GM18505 (cell line): Measurements from ENCODE around the gene FGF5.
A peak's percentile ranks its signal among the peaks of the same experiment; 100 is the strongest.

Source experiments
- ATAC-seq: cut with Tn5 transposase; IDR thresholded peaks from one replicate; pipeline ENCODE4 v1.9.1; 2021; ENCODE audit not compliant: unreplicated experiment
- POLR2A ChIP-seq: IDR thresholded peaks from 4 replicates; pipeline ENCODE4 v1.6.1; 2011; ENCODE audit warnings: borderline replicate concordance; ENCODE audit not compliant: insufficient read depth, insufficient read length; ENCODE audit errors: extremely low read depth

FGF5 gene, protein sequence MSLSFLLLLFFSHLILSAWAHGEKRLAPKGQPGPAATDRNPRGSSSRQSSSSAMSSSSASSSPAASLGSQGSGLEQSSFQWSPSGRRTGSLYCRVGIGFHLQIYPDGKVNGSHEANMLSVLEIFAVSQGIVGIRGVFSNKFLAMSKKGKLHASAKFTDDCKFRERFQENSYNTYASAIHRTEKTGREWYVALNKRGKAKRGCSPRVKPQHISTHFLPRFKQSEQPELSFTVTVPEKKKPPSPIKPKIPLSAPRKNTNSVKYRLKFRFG

DNA sequence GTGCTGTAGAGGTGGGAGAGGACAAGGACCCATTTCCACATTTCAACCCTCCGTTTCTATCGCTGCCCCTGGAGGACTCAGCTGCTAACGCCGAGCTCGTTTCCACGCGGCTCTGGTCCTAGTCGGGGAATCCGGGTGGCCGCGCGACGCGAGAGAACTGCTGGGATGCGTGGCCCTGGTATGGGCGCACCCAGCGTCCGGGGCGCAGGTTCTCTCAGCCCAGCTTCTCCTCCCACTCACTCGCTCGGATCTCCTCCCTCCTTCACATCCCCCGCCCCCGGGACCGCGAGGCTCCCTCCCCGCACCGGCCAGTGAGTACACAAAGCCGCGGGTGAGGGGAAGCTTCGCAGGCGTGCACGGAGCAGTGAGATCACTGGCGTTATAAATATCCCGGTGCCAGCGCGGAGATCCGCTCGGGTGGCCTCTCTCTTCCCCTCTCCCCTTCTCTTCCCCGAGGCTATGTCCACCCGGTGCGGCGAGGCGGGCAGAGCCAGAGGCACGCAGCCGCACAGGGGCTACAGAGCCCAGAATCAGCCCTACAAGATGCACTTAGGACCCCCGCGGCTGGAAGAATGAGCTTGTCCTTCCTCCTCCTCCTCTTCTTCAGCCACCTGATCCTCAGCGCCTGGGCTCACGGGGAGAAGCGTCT is at the start of gene FGF5:
FGF5 (plus strand) TSS at position 412 of the 649 bp plus-strand sequence; CDS start at position 573, 161 bp downstream.
- peak; percentile 56 for ATAC-seq
- TF ChIP-seq POLR2A = no peak

DNA sequence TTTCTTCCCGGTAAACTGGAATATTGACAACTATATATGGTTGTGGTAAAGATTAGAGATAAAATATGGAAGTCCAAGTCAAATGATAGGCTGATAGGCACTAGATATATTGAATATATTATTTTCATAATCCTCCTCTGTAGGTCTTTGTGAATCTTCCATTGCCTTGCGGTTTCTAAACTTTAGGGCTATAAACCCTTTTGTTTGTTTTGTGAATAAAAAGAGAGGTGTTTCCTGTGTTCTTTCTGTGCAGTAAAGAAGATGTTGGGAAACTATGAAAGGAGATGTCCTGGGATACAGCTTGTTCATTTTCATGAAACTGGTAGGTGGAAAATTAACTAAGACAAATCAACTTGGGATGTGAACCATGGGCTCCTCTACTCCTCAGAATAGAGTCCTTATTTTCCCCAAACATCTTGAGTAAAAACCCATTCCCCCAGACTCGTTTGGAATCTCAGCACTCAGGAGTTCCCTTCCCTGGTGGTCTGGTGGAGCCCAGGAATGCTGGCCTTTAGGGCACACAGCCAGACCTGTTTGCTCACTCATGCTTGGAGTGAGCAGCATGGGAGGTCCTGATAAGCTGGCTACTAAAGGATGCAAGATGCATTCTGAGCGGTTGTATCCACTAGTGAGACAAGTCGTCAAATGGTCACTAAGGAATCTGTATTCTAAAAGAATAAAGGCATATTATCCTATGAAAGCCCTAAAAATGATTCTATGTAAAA is 47.0 kb upstream of the FGF5 start:
- no peak for TF ChIP-seq POLR2A
- no peak for ATAC-seq

DNA sequence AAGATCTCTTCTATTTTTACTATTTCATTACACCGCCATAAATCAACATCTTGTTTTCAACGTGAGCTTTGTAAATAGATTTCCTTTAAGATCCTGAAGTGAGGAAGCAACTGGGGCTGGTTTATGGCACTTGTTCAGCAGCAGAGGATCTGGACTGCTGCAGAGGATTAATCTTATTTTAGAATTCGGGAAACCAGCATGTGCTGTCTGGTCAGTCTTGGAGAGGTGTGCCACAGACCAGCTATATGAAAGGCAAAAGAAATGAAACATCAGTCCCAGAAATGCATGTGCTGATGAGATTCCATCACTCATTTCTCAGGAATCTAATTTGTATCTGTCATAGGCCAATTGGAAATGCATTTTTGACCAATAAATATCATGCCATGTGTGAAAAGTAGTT is 45.8 kb upstream of the FGF5 start:
- no peak for TF ChIP-seq POLR2A
- ATAC-seq = no peak

DNA sequence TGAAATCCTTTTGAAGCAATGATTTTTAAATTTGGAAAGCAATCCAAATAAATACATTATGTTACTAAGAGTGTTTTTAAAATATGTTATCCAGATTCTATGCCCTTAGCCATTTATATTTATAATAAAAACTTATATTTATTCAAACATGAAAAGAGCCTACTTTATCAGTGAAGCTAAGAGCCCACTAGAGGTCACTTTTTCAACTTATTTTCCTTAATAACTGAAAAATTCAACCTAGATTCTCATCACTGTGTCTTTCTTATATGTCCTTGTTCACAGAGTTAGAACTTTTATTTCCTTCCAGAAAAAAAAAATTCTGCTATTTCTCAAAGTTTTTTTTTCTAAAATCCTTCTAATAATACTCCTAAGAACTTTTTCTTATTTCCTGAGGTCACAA is 45.3 kb upstream of the FGF5 start:
- no peak for ATAC-seq
- TF ChIP-seq POLR2A = no peak

- ATAC-seq = no peak
- no peak for TF ChIP-seq POLR2A
Measured at GRCh38 chr4:80225595-80225994, 40.9 kb upstream of the FGF5 start.

DNA sequence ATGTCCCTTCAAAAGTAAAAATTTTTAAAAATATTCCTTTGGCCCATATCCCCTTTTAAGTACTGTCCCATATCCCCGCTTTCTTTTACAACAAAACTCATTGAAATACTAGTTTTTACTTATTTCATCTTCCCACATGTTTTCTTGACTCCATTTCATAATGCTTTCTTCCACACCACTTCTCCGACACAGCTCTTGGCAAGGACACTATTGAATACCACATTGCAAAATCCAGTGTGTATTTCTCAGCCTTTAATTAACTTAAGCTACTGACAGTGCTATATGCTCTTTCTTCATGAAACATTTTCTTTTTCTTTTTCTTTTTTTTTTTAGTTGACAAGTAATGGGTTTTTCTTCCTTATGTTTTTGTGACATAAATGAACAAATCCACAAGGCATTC is 40.4 kb upstream of the FGF5 start:
- ATAC-seq = no peak
- no peak for TF ChIP-seq POLR2A

DNA sequence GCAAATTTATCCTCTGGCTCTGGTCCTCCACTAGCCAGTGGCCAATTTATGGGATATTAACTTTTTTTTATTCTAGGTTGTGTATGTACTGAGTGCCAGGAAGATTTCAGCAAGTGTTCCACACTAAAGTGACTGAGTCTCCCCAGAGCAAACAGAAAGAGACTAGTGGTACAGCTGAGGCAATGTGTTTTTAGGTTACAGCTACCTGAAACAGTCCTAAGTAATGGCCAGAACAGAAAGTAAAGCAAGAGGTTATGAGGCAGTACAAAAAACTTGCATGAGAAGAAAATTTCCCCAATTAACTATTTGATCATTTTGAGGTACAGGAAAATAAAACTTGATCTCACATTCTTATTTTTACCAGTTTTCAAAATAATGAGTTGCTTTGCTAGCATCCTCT is 38.0 kb upstream of the FGF5 start:
- TF ChIP-seq POLR2A = no peak
- no peak for ATAC-seq

- TF ChIP-seq POLR2A = no peak
- no peak for ATAC-seq
Measured at GRCh38 chr4:80229128-80229527, 37.3 kb upstream of the FGF5 start.

DNA sequence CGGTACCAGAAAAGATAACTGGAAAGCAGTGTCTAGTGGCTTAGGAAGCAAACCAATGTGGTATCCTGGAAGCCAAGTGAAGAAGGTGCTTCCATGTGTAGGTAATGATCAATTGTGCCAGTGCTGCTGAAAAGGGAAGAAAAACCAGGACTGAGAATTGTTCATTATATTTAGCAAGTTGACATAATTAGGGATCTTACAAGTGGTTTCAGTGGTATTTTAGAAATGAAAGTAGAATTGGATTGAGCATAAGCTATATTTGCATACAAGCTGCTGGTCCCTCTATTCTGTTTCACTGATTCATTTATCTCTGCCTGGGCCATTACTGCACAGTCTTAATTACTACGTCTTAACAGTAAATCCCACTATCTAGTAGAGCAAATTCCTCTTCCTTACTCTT is 36.9 kb upstream of the FGF5 start:
- no peak for TF ChIP-seq POLR2A
- ATAC-seq = peak; percentile 71

DNA sequence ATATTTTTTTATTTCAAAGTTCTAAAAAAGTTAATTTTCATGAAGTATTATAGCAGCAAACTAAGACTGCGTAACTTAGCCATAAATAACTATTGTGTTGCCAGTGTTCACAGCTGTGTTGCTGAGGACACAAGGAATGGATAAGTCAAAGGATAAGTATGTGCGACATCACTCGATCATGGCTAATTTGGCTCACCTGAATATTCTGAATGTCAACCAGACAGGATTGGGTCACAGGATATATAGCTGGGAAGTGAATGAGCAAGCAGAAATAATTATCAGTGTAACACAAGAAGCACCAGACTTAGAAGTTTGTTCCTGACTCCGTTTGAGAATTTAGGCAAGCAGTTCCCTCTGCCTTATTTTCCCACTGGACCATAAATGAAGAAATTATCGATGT is 35.3 kb upstream of the FGF5 start:
- no peak for TF ChIP-seq POLR2A
- ATAC-seq = no peak

DNA sequence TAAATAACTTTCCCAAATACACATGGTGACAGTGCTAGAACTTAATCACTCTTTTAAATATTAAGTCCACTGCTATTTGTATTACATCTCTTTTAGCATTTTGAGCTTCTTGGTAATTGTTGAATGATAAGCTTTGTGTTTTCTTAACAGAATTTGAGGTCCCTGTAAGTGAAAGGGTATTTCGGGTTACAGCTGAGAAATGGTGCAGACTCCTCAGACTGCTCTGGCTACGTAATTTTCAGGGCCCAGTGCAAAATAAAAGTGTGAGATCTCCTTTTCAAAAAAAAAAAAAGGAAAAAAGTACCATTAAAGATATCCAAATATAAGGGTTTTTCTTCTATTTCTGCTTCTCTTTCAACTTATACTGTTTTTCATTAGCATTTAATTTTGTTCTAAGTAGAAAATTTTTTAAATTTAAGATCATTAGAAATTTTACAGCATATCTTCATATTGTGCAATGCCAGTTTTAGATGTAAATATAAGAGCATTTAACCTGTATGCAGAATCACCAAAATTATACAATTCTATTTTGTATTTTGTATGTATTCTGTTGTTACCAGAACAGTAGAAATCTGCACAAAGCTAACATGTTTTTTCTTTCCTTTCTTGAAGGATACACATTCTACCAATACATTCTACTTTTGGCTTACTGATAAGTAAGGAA is 33.6 kb upstream of the FGF5 start:
- TF ChIP-seq POLR2A = no peak
- no peak for ATAC-seq

GRCh38 chr4:80233390-80233789 is 33.1 kb upstream of the FGF5 start:
- no peak for ATAC-seq
- TF ChIP-seq POLR2A = no peak

DNA sequence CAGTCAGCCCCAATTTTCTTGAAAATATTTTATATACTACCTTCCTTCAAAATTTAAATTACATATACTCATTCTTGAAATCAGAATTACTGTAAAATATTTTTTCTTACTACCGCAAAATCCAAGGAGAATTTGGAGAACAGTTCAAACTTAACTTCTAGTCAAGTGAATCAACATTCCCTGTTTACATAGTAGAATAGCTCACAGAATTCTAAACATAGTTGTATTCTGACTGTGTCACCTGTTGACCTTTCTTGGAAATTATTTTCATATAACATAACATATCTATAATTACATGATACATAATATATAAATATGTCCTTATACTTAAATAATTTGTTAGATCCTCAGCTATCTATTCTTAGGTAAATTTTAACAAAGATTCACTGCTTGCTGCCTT is 31.0 kb upstream of the FGF5 start:
- TF ChIP-seq POLR2A = no peak
- no peak for ATAC-seq
